Thymus (tissue), 11 donors: Measurements from ENCODE around the gene TENT5C. TPM values are rescaled to one million over a fixed set of nuclear protein-coding genes. Genes with fewer than 3 reads are reported as not detected.
A peak's percentile ranks its signal among the peaks of the same experiment; 100 is the strongest.

ENCODE experiments used
- DNase-seq, 9 donors: peaks; one replicate each; pipeline ENCODE4 v3.0.0-alpha.2; 2013; ENCODE audit warnings: low spot score in 9 of 9, low read depth in 6 of 9, missing footprints in 1 of 9
- H3K27ac ChIP-seq, 2 donors: one replicate each; pipeline ENCODE4 v1.5.1; 2013; ENCODE audit warnings: control low read depth in 1 of 2, low read depth in 1 of 2, low read length in 1 of 2, mild to moderate bottlenecking in 1 of 2, moderate library complexity in 1 of 2
- H3K27me3 ChIP-seq, 2 donors: one replicate each; pipeline ENCODE4 v1.5.1; 2013; ENCODE audit warnings: low read length in 1 of 2; ENCODE audit not compliant: control insufficient read depth in 2 of 2, insufficient read depth in 1 of 2
- H3K36me3 ChIP-seq, 2 donors: one replicate each; pipeline ENCODE4 v1.5.1; 2013; ENCODE audit warnings: low read length in 1 of 2, mild to moderate bottlenecking in 1 of 2, moderate library complexity in 1 of 2; ENCODE audit not compliant: control insufficient read depth in 2 of 2, insufficient read depth in 2 of 2
- H3K4me1 ChIP-seq, 2 donors: one replicate each; pipeline ENCODE4 v1.5.1; 2013; ENCODE audit warnings: low read length in 2 of 2; ENCODE audit not compliant: control insufficient read depth in 2 of 2, insufficient read depth in 2 of 2
- H3K4me3 ChIP-seq, 2 donors: one replicate each; pipeline ENCODE4 v1.5.1; 2013; ENCODE audit warnings: low read length in 2 of 2, control low read depth in 1 of 2, mild to moderate bottlenecking in 1 of 2
- H3K9me3 ChIP-seq, 2 donors: one replicate each; pipeline ENCODE4 v1.5.1; 2013; ENCODE audit warnings: low read length in 1 of 2, mild to moderate bottlenecking in 1 of 2; ENCODE audit not compliant: control insufficient read depth in 2 of 2, insufficient read depth in 1 of 2
- WGBS: extraction: QIAGEN DNeasy Blood & Tissue Kit; methylation state at CpG from one replicate; pipeline ENCODE4 v1.1.7; 2013; 5-methylcytosine and 5-hydroxymethylcytosine counted together
- polyA plus RNA-seq: library from polyadenylated mRNA; stranded (reverse); fragments of 200-250 nt; gene quantifications from one replicate; pipeline ENCODE4 v1.2.3, GENCODE V29; 2013
- total RNA-seq: library from RNA; stranded (reverse); fragments of 120-200 nt; gene quantifications from one replicate; pipeline ENCODE4 v1.2.4, GENCODE V29; 2013
- donor health status: healthy.

TENT5C gene
- total and polyA plus RNA-seq, 2 donors: 2.5 to 3.7 TPM

- no peaks in the 10 kb centered on the region for H3K4me1 ChIP-seq
- no peaks in the 10 kb centered on the region for H3K36me3 ChIP-seq
- H3K9me3 ChIP-seq: no peaks in the 10 kb centered on the region
- peaks cover 0 to 4% of the 10 kb centered on the region in 2 donors for H3K27me3 ChIP-seq
- H3K4me3 ChIP-seq: no peak overlapping the region
- WGBS: 95% methylated on average over 6 of the region's 6 CpGs
- DNase-seq: no peak
- H3K27ac ChIP-seq: no peak overlapping the region
Observed at GRCh38 chr1:117568999-117569398, 36.8 kb upstream of the TENT5C start.

- Histone ChIP-seq H3K4me1 (no peaks in the 10 kb centered on the region), H3K9me3 (no peaks in the 10 kb centered on the region), H3K27ac (no peak overlapping the region), H3K36me3 (no peaks in the 10 kb centered on the region), H3K27me3 (peaks cover 0 to 2% of the 10 kb centered on the region in 2 donors), H3K4me3 (no peak overlapping the region)
- DNase-seq: no peak
- WGBS: 61% methylated on average over 3 of the region's 3 CpGs
Observed at GRCh38 chr1:117569856-117570255, 36.0 kb upstream of the TENT5C start.

- H3K9me3 ChIP-seq: no peaks in the 10 kb centered on the region
- DNase-seq: no peak
- no peak overlapping the region for H3K27ac ChIP-seq
- 94% methylated on average over 8 of the region's 8 CpGs for WGBS
- H3K36me3 ChIP-seq: no peaks in the 10 kb centered on the region
- H3K4me3 ChIP-seq: no peak overlapping the region
- no peaks in the 10 kb centered on the region for H3K27me3 ChIP-seq
- no peaks in the 10 kb centered on the region for H3K4me1 ChIP-seq
Observed at GRCh38 chr1:117570988-117571409, 34.8 kb upstream of the TENT5C start.

- Histone ChIP-seq H3K27me3 (no peaks in the 10 kb centered on the region), H3K9me3 (no peaks in the 10 kb centered on the region), H3K4me1 (no peaks in the 10 kb centered on the region), H3K27ac (no peak overlapping the region), H3K36me3 (no peaks in the 10 kb centered on the region), H3K4me3 (no peak overlapping the region)
- DNase-seq: no peak
- 96% methylated on average over 5 of the region's 5 CpGs for WGBS
Observed at GRCh38 chr1:117571496-117571895, 34.4 kb upstream of the TENT5C start.

GRCh38 chr1:117572546-117572945, 33.3 kb upstream of the TENT5C start:
- 48% methylated on average over 4 of the region's 4 CpGs for WGBS
- Histone ChIP-seq H3K9me3 (no peaks in the 10 kb centered on the region), H3K27me3 (no peaks in the 10 kb centered on the region), H3K36me3 (no peaks in the 10 kb centered on the region), H3K27ac (no peak overlapping the region), H3K4me1 (no peaks in the 10 kb centered on the region), H3K4me3 (no peak overlapping the region)
- DNase-seq: peak in 2 of 9 donors; percentile 12 to 24

- DNase-seq: no peak
- H3K27me3 ChIP-seq: no peaks in the 10 kb centered on the region
- H3K4me1 ChIP-seq: no peaks in the 10 kb centered on the region
- H3K27ac ChIP-seq: no peak overlapping the region
- H3K4me3 ChIP-seq: no peak overlapping the region
- H3K36me3 ChIP-seq: no peaks in the 10 kb centered on the region
- H3K9me3 ChIP-seq: no peaks in the 10 kb centered on the region
- WGBS: 86% methylated on average over 10 of the region's 10 CpGs
Observed at GRCh38 chr1:117573386-117574023, 32.3 kb upstream of the TENT5C start.

GRCh38 chr1:117574161-117574835, 31.6 kb upstream of the TENT5C start:
- H3K27ac ChIP-seq: no peak overlapping the region

GRCh38 chr1:117575586-117576225, 30.1 kb upstream of the TENT5C start:
- Histone ChIP-seq H3K36me3 (no peaks in the 10 kb centered on the region), H3K4me1 (no peaks in the 10 kb centered on the region), H3K4me3 (no peak overlapping the region), H3K27ac (no peak overlapping the region), H3K27me3 (no peaks in the 10 kb centered on the region), H3K9me3 (no peaks in the 10 kb centered on the region)
- DNase-seq: no peak
- WGBS: 92% methylated on average over 8 of the region's 8 CpGs

More at GRCh38 chr1:117574161-117574835, 31.6 kb upstream of the TENT5C start:
- no peaks in the 10 kb centered on the region for H3K27me3 ChIP-seq
- 94% methylated on average over 5 of the region's 5 CpGs for WGBS
- no peaks in the 10 kb centered on the region for H3K4me1 ChIP-seq
- H3K9me3 ChIP-seq: no peaks in the 10 kb centered on the region
- no peak overlapping the region for H3K4me3 ChIP-seq
- no peaks in the 10 kb centered on the region for H3K36me3 ChIP-seq
- no peak for DNase-seq

- Histone ChIP-seq H3K27ac (no peak overlapping the region), H3K27me3 (no peaks in the 10 kb centered on the region), H3K9me3 (no peaks in the 10 kb centered on the region), H3K36me3 (no peaks in the 10 kb centered on the region), H3K4me1 (no peaks in the 10 kb centered on the region), H3K4me3 (no peak overlapping the region)
- WGBS: 96% methylated on average over 3 of the region's 3 CpGs
- no peak for DNase-seq
Observed at GRCh38 chr1:117576236-117576635, 29.6 kb upstream of the TENT5C start.
